SK-N-SH treated with all-trans-retinoic acid at 6 μM for 48 hours (cell line): ENCODE measurements around the gene USP28.
"Not testable (repeated sequence)": the region's sequence is repeated elsewhere in the genome, so short reads cannot be mapped to it uniquely, and the experiment has no call there.

ENCODE experiments used
- CSRNP3 ChIP-seq: fragments of 250-450 bp; sonication (Bioruptor Pico); IDR thresholded peaks from 2 replicates; pipeline ENCODE4 v1.5.1; 2021; ENCODE audit warnings: mild to moderate bottlenecking, moderate library complexity
- PPARA ChIP-seq: fragments of 250-450 bp; sonication (Bioruptor Pico); IDR thresholded peaks from 2 replicates; pipeline ENCODE4 v1.5.0; 2020; ENCODE audit warnings: mild to moderate bottlenecking, borderline replicate concordance

- TF ChIP-seq CSRNP3 (CRISPR knock-in tag); PPARA: not testable (repeated sequence)
Measured at GRCh38 chr11:113879446-113879845, 4.1 kb upstream of the USP28 start.
